ENCODE measurements around the gene NBR1.
"Not testable (repeated sequence)": the region's sequence is repeated elsewhere in the genome, so short reads cannot be mapped to it uniquely, and the experiment has no call there.

NBR1 gene

GRCh38 chr17:43246456-43246855 is 75.4 kb downstream of the NBR1 start:
- DNase-seq (ENCODE audit: low read depth in 2 of 2, low spot score in 1 of 2): not testable (repeated sequence)

Data from stimulated activated CD8-positive, alpha-beta memory T cell treated with anti-CD3 and anti-CD28 coated beads, Interleukin-4, amount 100 ng/mL, for 4 hours (primary cell).